Retinal pigment epithelial cell (primary cell): ENCODE measurements around the gene CPNE2.

Source experiments
- DNase-seq: peaks from one replicate; pipeline ENCODE4 v3.0.0-alpha.2; 2010; ENCODE audit warnings: low read depth
- H3K4me3 ChIP-seq: 2 replicates; pipeline ENCODE4 v1.5.1; 2011; ENCODE audit warnings: mild to moderate bottlenecking, low read length, control low read depth, moderate library complexity
- TF ChIP-seq, protein P1 (sequence below): conservative IDR thresholded peaks from 2 replicates; pipeline ENCODE4 v1.5.1; 2011; ENCODE audit warnings: low read depth, low read length, control low read depth, inconsistent platforms

Gene CPNE2

DNA sequence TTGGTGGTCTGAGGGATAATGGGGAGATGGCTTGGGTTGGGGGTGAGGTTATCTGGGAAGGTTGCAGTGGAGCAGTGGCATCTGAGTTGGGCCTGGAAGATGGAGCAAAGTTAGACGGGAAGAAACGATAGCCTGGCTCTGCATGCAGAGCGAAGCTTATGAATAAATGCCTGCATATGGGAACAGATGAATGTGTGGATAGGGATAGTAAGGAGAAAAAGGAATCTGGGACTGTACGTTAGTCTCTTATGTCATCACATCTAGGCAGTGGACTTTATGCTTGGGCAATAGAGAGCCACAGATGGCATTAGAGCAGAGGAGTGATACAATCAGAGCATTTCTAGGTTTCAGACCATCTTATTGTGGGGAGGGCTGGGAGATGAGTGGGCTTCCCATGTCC lies 33.0 kb downstream of the CPNE2 start:
- H3K4me3 ChIP-seq: no peak overlapping the region
- TF ChIP-seq, protein P1, sequence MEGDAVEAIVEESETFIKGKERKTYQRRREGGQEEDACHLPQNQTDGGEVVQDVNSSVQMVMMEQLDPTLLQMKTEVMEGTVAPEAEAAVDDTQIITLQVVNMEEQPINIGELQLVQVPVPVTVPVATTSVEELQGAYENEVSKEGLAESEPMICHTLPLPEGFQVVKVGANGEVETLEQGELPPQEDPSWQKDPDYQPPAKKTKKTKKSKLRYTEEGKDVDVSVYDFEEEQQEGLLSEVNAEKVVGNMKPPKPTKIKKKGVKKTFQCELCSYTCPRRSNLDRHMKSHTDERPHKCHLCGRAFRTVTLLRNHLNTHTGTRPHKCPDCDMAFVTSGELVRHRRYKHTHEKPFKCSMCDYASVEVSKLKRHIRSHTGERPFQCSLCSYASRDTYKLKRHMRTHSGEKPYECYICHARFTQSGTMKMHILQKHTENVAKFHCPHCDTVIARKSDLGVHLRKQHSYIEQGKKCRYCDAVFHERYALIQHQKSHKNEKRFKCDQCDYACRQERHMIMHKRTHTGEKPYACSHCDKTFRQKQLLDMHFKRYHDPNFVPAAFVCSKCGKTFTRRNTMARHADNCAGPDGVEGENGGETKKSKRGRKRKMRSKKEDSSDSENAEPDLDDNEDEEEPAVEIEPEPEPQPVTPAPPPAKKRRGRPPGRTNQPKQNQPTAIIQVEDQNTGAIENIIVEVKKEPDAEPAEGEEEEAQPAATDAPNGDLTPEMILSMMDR: no peak
- DNase-seq: no peak

DNA sequence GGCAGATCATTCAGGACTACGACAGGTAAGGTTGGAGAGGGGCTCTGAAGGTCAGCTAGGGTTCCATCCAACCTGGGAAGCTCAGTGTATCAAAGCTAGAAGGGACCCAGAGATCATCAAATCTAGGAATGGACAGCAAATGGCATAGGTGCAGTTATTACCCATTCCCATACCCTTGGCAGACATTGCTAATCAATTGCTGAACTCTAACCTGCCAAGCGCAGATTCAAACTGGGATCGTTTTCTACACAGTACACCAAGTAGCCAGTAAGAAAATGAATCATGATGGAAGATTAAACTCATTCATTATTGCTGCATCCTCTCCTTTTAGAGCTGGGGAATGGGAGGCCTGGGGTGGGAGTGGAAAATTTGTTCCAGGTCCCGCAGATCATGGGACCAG lies 33.6 kb downstream of the CPNE2 start:
- no peak for DNase-seq
- TF ChIP-seq, protein P1: no peak

DNA sequence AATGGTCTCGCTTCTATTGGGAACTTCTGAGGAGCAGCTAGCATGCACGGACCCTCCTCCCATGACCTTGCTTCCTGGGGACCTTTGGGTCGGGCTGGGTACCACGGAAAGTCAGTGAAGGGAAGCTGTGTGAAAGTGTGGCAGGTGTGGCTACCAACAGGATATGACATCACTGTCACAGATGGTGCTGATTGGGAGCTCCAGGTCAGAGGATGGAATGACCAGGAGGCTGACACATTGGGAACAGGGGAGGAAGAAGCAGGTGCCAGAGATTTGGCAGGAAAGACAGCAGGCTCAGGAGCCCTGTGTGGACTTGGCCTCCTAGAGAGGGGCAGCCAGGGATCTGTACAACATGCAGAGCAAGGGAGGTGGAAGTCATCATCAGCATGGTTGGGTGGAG lies 34.0 kb downstream of the CPNE2 start:
- TF ChIP-seq, protein P1: no peak
- no peak overlapping the region for H3K4me3 ChIP-seq
- DNase-seq: no peak

More for the DNA sequence above, 33.6 kb downstream of the CPNE2 start:
- no peak overlapping the region for H3K4me3 ChIP-seq

DNA sequence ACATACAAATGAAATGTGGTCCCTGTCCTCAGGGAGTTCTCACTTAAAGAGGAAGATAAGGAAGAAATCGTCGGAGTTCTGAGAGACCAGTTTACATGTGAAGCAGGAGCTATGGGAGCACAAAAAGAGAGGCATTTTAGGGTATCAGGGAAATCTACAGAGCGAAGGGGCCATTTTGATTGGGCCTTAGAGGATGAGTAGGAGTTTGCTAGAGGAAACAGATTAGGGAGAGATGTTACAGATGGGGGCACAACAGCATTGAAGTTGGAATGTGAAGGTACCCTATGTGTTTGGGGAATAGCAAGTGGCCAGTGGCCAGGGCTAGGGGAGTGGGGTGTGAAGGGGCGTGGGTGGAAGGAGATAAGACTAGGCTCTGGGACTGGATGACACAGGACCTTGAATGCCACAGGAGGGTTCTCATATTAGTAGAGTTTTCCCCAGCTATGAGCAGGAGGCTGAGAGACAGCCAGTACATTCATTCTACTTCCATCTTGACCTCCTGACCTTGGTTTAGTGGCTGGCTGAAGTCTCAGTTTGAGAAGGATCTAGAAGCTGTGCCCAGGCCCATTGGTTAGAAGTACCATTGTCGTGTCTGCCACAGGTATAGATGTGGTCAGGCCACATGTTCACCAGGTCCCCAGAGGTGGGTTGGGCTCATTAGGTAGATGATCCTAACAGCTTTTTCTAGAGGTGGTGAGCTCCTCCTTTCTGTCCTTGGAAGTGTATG lies 34.8 kb downstream of the CPNE2 start:
- DNase-seq: no peak
- TF ChIP-seq, protein P1: no peak
- H3K4me3 ChIP-seq: no peak overlapping the region

DNA sequence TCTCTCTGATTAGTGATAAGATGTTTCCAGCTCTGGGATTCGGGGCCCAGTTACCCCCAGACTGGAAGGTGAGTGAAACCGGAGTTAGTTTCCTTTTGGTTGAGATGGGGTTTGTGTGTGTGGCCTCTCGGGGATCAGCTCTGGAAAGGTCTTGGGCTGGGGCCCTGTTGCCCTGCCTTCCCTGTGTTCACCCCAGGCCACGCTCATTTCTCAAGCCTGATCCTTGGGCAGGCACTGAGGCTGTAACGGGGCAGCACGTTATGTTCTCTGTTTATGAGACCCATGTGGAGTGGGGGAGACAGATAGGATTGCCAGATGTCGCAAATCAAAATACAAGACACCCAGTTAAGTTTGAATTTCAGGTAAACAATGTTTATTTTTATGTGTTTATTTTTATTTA lies 35.5 kb downstream of the CPNE2 start:
- DNase-seq: no peak
- TF ChIP-seq, protein P1: no peak
- H3K4me3 ChIP-seq: no peak overlapping the region

DNA sequence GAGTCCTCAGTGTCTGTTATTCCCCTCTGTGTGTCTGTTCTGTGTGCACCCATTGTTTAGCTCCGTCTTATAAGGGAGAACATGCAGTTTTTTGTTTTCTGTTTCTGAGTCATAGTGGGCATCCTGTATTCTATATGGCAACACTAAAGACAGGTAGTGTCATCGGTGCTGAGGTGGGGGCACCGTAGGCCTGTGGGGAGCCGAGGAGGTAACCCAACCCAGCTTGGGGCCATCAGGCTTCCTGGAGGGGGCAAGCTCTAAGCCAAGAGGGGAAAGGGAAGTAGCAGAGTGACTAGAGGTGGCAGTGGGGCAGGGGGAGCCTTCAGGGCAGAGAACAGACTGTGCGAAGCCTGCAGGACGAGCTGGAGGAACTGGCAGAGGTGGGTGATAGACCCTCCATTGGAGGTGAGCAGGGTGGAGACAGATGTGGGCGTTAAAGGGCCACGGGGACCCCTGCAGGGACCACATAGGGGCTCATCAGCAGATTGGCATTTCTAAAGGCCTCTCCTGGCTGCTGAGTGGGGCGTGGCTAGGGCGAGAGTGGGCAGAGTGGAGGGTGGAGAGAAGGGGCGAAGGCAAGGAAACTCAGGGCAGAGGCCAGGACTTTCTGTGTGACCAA lies 36.5 kb downstream of the CPNE2 start:
- H3K4me3 ChIP-seq: no peak overlapping the region
- no peak for DNase-seq
- TF ChIP-seq, protein P1: no peak

DNA sequence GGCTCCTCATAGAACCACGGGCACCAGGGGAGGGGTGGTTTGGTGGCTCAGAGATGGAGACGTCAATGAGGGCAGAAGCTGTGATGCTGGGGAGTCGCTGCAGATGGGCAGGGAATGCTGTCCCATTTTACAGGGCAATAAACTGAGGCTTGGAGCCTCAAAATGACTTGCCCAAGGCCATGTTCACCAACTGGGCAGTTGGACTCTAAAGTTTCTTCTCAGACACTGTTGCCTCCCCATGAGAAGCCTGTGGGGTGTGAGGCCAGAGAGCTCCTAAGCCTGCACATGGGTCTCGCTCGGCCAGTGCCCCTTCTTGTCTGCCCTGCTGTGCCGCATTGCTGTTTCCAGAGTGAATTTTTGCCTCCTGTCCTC lies 38.6 kb downstream of the CPNE2 start:
- H3K4me3 ChIP-seq: no peak overlapping the region
- TF ChIP-seq, protein P1: no peak
- no peak for DNase-seq
